Upper lobe of left lung (tissue), 4 donors: ENCODE measurements around the gene DAD1.

Experiments used
- EP300 ChIP-seq, 4 donors: sonication (generic); formaldehyde crosslinking; IDR thresholded peaks; one replicate each; pipeline ENCODE4 v1.5.1; 2017; ENCODE audit warnings: antibody characterized with exemption in 4 of 4, control low read depth in 2 of 4
- POLR2A ChIP-seq, 4 donors: fragments of 450-650 bp; IDR thresholded peaks; one replicate each; pipeline ENCODE4 v1.5.1; 2016 to 2017; ENCODE audit warnings: antibody characterized with exemption in 4 of 4, mild to moderate bottlenecking in 2 of 4
- POLR2AphosphoS5 ChIP-seq, 2 donors: sonication (generic); formaldehyde crosslinking; IDR thresholded peaks; one replicate each; pipeline ENCODE4 v1.5.1; 2017; ENCODE audit warnings: antibody characterized with exemption in 2 of 2
- TF ChIP-seq, protein P1 (sequence below), 6 experiments: fragments of 450-650 bp in 4 of 6; fragments of 200-600 bp in 2 of 6; sonication (generic) in 2 of 6; IDR thresholded peaks; one replicate each; pipeline ENCODE4 v1.5.1; 2016 to 2019; ENCODE audit warnings: antibody characterized with exemption in 6 of 6

DNA sequence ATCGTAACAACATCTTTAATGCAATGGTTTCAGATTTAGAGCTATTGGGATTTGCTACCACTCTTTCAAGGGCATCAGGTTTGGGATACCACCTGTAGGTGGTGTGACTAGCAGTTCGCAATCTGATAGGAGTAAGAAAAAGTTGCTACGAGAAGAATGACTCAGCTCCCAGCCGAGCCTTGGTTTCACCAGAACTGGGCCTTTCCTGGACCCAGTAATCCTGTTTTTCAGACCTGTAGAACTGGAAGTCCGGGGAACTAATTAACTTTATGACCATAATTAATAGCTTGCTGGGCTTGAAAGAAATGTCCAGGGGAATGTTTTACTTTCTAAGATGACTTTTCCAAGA, 9.8 kb upstream of the DAD1 start:
- TF ChIP-seq POLR2A (IDR thresholded peaks at IDR 0.05) = no peak
- TF ChIP-seq, protein P1, sequence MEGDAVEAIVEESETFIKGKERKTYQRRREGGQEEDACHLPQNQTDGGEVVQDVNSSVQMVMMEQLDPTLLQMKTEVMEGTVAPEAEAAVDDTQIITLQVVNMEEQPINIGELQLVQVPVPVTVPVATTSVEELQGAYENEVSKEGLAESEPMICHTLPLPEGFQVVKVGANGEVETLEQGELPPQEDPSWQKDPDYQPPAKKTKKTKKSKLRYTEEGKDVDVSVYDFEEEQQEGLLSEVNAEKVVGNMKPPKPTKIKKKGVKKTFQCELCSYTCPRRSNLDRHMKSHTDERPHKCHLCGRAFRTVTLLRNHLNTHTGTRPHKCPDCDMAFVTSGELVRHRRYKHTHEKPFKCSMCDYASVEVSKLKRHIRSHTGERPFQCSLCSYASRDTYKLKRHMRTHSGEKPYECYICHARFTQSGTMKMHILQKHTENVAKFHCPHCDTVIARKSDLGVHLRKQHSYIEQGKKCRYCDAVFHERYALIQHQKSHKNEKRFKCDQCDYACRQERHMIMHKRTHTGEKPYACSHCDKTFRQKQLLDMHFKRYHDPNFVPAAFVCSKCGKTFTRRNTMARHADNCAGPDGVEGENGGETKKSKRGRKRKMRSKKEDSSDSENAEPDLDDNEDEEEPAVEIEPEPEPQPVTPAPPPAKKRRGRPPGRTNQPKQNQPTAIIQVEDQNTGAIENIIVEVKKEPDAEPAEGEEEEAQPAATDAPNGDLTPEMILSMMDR (IDR thresholded peaks at IDR 0.05) = peak in 2 of 6 experiments; percentile 43 to 44
- TF ChIP-seq POLR2AphosphoS5 (IDR thresholded peaks at IDR 0.05) = no peak
- no peak for TF ChIP-seq EP300 (IDR thresholded peaks at IDR 0.05)
